NK-92 (cell line): ENCODE results near the gene MKNK2.

Source experiments
- DNase-seq: peaks from one replicate; lab custom pipeline; 2025; ENCODE audit not compliant: unreplicated experiment; lab: John Stamatoyannopoulos, UW

Gene MKNK2

GRCh38 chr19:2033115-2033824, 17.8 kb downstream of the MKNK2 start:
- no peak for DNase-seq

GRCh38 chr19:2032296-2032941, 18.6 kb downstream of the MKNK2 start:
- DNase-seq: no peak

- DNase-seq: no peak
Observed at GRCh38 chr19:2027361-2027760, 23.7 kb downstream of the MKNK2 start.

- no peak for DNase-seq
Observed at GRCh38 chr19:2026770-2027169, 24.3 kb downstream of the MKNK2 start.

- no peak for DNase-seq
Observed at GRCh38 chr19:2022289-2022688, 28.8 kb downstream of the MKNK2 start.

- DNase-seq: no peak
Observed at GRCh38 chr19:2021453-2022140, 29.4 kb downstream of the MKNK2 start.

- no peak for DNase-seq
Observed at GRCh38 chr19:2018752-2019151, 32.3 kb downstream of the MKNK2 start.

GRCh38 chr19:2016041-2016807, 34.8 kb downstream of the MKNK2 start:
- no peak for DNase-seq

GRCh38 chr19:2015608-2015950, 35.5 kb downstream of the MKNK2 start, which contains the start of gene BTBD2:
Gene BTBD2 (minus strand): TSS chr19:2015714. CDS start chr19:2015703, 11 bp downstream.
- no peak for DNase-seq

- no peak for DNase-seq
Observed at GRCh38 chr19:2014731-2015607, 36.1 kb downstream of the MKNK2 start.

- no peak for DNase-seq
Observed at GRCh38 chr19:2014131-2014571, 36.9 kb downstream of the MKNK2 start.

GRCh38 chr19:2013683-2013961, 37.4 kb downstream of the MKNK2 start:
- no peak for DNase-seq

- no peak for DNase-seq
Observed at GRCh38 chr19:2012941-2013682, 37.9 kb downstream of the MKNK2 start.

GRCh38 chr19:2011169-2011568, 39.9 kb downstream of the MKNK2 start:
- DNase-seq: no peak

GRCh38 chr19:2010135-2010668, 40.8 kb downstream of the MKNK2 start:
- DNase-seq: no peak

GRCh38 chr19:2003874-2004273, 47.2 kb downstream of the MKNK2 start:
- DNase-seq: no peak

GRCh38 chr19:1999856-2000515, 51.1 kb downstream of the MKNK2 start:
- no peak for DNase-seq

GRCh38 chr19:1998712-1999708, 52.0 kb downstream of the MKNK2 start:
- DNase-seq: no peak
